Stimulated activated CD8-positive, alpha-beta memory T cell treated with anti-CD3 and anti-CD28 coated beads, Interleukin-2, amount 100 ng/mL, for 1 hour (primary cell): ENCODE measurements around the gene DBET.
"Not testable (repeated sequence)": the region's sequence is repeated elsewhere in the genome, so short reads cannot be mapped to it uniquely, and the experiment has no call there.

ENCODE experiments used
- DNase-seq, 2 donors: peaks; one replicate each; pipeline ENCODE4 v3.0.0-alpha.2; 2020; ENCODE audit warnings: low read depth in 2 of 2

Gene DBET

DNA sequence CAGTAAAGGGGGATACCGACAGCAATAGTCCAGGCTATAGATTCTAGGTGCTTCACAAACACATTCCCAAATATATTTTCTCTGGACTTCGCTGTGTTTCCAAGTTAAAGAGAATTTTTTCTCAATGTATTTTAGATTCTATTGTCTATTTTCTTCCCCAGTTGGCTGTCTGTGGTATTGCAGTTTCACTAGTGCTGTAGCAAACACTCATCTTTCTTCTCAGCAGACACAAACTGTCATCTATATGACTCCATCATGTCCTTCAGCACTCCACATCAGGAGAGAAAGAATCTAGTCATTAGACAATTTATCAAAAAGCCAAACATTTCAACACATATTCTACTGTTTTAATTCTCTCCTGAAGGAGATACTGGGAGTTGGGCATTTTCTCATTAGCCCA is at the start of gene DBET:
Gene DBET, plus strand, starts transcription at position 161 of the 400 bp plus-strand sequence.
- DNase-seq = not testable (repeated sequence)

DNA sequence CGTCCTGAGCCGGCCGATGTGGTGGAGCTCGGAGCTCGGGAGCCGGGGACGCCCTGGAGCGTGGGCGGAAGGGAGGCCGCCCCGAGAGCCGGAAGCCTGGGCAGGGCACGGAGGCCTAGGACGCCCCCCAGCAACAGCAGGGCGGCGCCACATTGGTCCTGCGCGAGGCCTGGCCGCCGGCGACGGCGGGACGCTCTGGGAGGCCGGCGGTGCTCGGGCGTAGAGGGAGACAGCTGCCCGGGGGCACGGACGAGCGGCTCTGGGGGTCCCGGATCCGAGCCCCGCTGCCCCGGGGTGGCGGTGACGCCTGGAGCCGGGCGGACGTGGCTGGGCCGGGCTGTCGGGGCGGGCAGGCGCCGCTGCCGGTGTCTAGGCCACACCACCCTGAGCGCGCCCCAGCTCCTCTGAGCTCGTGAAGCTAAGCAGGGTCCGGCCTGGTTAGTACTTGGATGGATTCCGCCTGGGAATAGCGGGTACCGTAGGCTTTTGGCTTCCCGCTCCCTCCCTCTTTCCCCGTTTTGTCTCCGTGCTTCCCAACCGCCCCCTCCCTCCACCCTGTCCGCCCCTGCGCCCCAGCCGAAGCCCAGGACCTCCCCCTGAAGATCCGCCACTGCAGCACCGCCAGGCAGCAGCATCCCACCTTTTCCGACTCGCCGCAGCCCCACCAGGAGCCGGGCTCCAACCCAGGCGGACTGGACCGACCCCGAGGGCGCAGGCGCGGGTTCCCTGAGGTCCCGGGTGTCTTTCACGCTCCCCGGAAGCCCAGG is 49.3 kb upstream of the DBET start:
- DNase-seq = no peak

- DNase-seq = no peak
Observed at GRCh38 chr4:190015538-190016368, 48.5 kb upstream of the DBET start.

DNA sequence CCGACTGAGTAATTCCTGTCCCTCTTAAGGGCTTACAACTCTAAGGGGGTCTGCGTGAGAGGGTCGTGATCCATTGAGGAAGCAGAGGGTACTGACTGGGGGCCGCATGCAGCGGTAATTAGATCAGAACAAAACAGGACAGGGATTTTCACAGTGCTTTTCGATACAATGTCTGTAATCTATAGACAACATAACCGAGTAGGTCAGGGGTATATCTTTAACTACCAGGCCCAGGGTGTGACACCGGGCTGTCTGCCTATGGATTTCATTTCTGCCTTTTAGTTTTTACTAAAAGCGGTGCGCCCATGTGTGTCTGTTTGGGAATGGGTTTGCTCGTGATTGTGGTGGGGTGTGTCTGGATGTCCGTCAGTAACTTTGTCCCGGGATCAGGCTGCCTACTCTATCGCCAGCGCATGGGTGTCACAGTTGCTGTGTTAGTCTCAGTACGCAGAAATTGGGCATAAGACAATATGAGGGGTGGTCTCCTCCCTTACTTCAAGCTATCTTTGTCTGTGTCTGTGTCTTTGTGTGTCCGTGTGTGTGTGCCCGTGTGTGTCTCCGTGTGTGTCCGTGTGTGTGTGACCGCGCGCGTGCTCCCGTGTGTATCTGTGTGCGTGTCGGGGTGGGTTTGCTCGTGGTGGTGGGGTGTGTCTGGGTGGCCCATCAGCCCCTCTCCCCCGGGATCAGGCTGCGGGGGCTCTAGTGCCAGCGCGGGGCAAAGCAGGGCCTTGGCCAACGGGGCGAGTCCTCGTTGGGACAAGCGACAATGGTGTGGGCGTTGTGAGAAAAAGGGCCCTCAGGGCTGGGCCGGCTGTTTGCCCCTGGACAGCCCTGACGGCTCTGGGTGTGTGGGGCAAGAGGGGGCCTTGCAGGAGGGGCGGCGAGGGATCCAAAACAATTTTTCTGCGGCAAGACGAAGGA is 47.7 kb upstream of the DBET start:
- DNase-seq = no peak

GRCh38 chr4:190017357-190018200 is 46.7 kb upstream of the DBET start:
- DNase-seq = no peak

GRCh38 chr4:190018201-190018920 is 45.9 kb upstream of the DBET start:
- DNase-seq = no peak

GRCh38 chr4:190019023-190019858 is 45.1 kb upstream of the DBET start:
- no peak for DNase-seq

DNA sequence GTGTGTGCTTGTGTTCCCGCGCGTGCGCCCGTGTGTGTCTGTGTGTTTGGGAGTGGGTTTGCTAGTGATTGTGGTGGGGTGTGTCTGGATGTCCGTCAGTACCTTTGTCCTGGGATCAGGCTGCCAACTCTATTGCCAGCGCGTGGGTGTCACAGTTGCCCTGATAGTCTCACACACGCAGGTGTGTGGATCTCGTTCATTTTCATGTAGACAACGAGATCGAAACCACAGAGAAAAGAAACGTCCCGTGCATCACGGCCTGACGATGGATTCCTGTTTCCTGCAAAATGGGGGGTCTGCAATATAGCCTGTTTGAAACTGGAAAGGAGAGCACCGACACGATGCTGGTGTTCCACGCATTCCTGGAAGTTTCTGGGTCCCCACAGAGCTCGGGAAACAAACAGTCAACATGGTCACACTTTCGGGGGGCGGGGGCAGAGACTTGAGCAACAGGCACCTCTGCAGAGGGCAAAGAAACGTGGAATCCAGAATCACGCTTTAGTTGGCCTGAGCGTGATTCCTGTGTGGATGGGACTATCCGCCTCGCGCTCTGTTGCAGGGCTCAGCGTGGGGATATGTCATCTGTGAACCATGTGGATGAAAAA is 44.3 kb upstream of the DBET start:
- not testable (repeated sequence) for DNase-seq

DNA sequence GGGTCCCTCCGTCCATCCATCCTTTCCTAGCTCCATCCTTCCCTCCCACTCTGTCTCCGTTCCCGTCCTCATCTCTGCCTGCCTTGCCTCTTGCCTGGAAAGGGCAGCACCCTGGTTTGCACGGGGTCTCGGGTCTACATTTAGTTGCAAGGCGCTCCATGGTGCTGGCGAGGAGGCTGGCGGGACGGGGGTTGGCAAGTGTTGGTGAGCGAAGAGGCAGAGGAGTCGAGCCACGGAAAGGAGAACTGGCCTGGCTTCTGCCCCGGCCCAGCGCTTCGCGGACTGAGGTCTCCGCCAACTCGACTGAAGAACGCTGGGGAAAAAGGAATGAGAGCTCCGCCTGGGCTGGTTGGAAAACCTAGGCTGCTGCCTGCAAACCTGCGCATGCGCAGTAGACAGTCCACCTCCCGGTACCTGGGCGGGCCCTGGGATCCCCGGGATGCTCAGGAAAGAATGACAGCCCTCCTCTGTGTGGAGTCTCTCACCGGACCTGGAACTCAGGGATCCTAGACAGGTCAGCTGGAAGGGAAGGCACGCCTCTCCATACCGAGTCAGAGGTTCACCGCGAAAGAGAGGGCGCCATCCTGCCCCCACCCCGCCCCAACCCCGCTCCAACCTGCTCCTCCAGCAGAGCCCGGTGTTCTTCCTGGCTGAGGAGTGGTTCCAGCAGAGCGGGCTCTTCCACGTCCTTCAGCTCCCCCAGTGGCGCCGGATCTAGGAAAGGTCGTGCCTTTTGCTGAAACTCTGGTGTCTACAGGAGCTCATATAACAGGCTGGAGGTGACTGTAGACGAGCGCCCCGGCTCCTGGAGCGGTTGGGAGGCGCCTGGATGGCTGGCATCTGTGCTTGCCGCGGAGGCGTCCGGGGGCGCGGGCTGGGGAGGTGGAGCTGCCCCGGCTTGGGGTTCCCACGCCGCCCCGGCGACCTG is 43.2 kb upstream of the DBET start:
- DNase-seq = no peak

- not testable (repeated sequence) for DNase-seq
Observed at GRCh38 chr4:190021973-190022372, 42.3 kb upstream of the DBET start.

GRCh38 chr4:190022614-190023281 is 41.6 kb upstream of the DBET start:
- DNase-seq = not testable (repeated sequence)

DNA sequence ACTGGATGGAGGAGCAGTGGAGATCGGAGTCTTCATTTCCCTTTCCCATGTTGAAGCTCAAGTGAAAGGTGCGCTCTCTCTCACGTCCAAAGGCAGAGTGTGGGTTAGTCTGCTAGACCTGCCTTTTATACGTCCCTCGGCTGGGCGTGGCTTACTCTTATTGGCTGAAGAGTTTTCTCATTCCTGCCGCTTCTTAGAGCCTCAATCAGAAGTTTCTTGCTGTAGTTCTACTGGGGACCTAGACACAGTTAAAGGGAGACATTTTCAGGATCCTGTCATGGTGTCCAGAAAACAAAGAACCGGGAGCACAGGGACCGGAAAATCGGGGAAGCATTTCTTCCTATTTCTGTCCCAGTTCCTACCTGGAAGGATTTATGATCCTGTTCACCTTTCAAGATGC is 37.1 kb upstream of the DBET start, which contains the start of gene FRG2:
Gene FRG2, minus strand, starts transcription at position 101 of the 400 bp plus-strand sequence. Its CDS starts 52 bp downstream, at position 49.
- DNase-seq = not testable (repeated sequence)

DNA sequence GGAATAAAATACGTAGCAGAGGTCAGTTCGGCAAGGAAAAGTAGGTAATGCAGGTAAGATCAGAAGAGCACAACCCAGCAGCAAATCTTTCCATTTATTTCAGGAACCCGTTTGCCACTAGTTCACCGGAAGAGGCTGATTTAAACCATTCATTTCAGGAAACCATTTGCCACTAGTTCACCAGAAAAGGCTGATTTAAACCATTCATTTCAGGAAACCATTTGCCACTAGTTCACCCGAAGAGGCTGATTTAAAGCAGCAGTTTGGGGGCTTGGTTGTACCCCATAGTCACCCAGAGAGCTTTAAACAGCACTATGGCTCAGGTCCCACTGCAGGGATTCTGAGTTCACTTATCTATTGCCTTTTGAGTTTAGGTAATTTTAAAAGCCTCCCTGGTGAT is 33.0 kb upstream of the DBET start:
- not testable (repeated sequence) for DNase-seq

DNA sequence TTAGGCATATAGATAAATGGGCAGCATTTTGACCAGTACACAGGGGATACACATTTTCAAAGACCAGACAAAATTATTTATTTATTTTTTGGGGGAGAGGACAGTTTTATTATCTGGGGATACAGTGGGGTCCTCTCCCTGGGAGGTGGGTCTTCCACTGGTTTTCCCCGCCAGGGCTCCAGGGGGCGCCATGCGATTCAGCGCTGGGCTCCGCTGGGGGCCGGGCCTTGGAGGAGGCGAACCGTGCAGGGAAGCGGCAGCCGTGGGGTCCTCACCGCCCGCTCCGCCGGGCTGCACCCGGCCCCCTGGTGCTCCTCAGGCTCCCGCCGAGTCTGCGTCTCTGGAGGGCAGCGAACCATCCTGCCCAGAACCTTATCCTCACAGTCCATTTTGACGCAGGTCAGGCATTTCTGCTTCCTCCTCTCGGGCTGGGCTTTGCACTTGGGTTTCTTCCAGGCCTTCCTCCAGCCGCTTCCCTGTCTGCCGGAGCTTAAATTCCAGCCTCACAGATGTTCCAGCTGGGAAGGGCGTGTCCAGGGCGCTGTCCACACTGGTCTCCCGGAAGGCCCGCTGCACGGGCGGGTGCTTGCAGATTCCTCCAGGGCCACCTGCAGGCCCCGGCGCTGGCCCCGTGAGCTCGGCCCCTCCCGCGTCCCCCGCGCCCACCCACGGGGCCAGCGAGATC is 26.5 kb upstream of the DBET start:
- not testable (repeated sequence) for DNase-seq

- DNase-seq = not testable (repeated sequence)
Observed at GRCh38 chr4:190040873-190041272, 23.4 kb upstream of the DBET start.

GRCh38 chr4:190047627-190048026 is 16.7 kb upstream of the DBET start:
- DNase-seq = not testable (repeated sequence)
